ENCODE measurements around the gene QRICH2.

The QRICH2 gene

GRCh38 chr17:76278952-76279741 lies 28.9 kb downstream of the QRICH2 start:
- no peaks in the 10 kb centered on the region for H3K27me3 ChIP-seq (replicated peaks; ENCODE audit: control insufficient read depth, insufficient read depth, low read length)
- H3K36me3 ChIP-seq (ENCODE audit: control insufficient read depth, insufficient read depth, low read length), result no peaks in the 10 kb centered on the region
- peak; percentile 96 for TF ChIP-seq CTCF (IDR thresholded peaks at IDR 0.05; ENCODE audit: insufficient read depth, low read length, poor library complexity, severe bottlenecking)
- H3K4me3 ChIP-seq (replicated peaks; ENCODE audit: low read depth, low read length), result no peak overlapping the region
- peak; percentile 70 for DNase-seq (ENCODE audit: extremely low read depth, insufficient read length)

- H3K4me3 ChIP-seq (replicated peaks; ENCODE audit: low read depth, low read length), result no peak overlapping the region
- DNase-seq (ENCODE audit: extremely low read depth, insufficient read length), result no peak
- H3K27me3 ChIP-seq (replicated peaks; ENCODE audit: control insufficient read depth, insufficient read depth, low read length), result no peaks in the 10 kb centered on the region
- no peaks in the 10 kb centered on the region for H3K36me3 ChIP-seq (ENCODE audit: control insufficient read depth, insufficient read depth, low read length)
- no peak for TF ChIP-seq CTCF (IDR thresholded peaks at IDR 0.05; ENCODE audit: insufficient read depth, low read length, poor library complexity, severe bottlenecking)
These were observed 29.7 kb downstream of the QRICH2 start for GRCh38 chr17:76278268-76278908.

GRCh38 chr17:76277300-76278267 lies 30.5 kb downstream of the QRICH2 start:
- no peak for DNase-seq (ENCODE audit: extremely low read depth, insufficient read length)
- Histone ChIP-seq H3K27me3 (replicated peaks; ENCODE audit: control insufficient read depth, insufficient read depth, low read length) (no peaks in the 10 kb centered on the region), H3K4me3 (replicated peaks; ENCODE audit: low read depth, low read length) (no peak overlapping the region), H3K36me3 (ENCODE audit: control insufficient read depth, insufficient read depth, low read length) (no peaks in the 10 kb centered on the region)
- TF ChIP-seq CTCF (IDR thresholded peaks at IDR 0.05; ENCODE audit: insufficient read depth, low read length, poor library complexity, severe bottlenecking), result no peak

GRCh38 chr17:76276461-76277299 lies 31.4 kb downstream of the QRICH2 start:
- DNase-seq (ENCODE audit: extremely low read depth, insufficient read length), result no peak
- no peaks in the 10 kb centered on the region for H3K27me3 ChIP-seq (replicated peaks; ENCODE audit: control insufficient read depth, insufficient read depth, low read length)
- no peak overlapping the region for H3K4me3 ChIP-seq (replicated peaks; ENCODE audit: low read depth, low read length)
- no peaks in the 10 kb centered on the region for H3K36me3 ChIP-seq (ENCODE audit: control insufficient read depth, insufficient read depth, low read length)
- TF ChIP-seq CTCF (IDR thresholded peaks at IDR 0.05; ENCODE audit: insufficient read depth, low read length, poor library complexity, severe bottlenecking), result no peak

GRCh38 chr17:76276069-76276431 lies 32.0 kb downstream of the QRICH2 start:
- DNase-seq (ENCODE audit: extremely low read depth, insufficient read length), result no peak
- H3K36me3 ChIP-seq (ENCODE audit: control insufficient read depth, insufficient read depth, low read length), result no peaks in the 10 kb centered on the region
- TF ChIP-seq CTCF (IDR thresholded peaks at IDR 0.05; ENCODE audit: insufficient read depth, low read length, poor library complexity, severe bottlenecking), result no peak
- H3K4me3 ChIP-seq (replicated peaks; ENCODE audit: low read depth, low read length), result no peak overlapping the region
- no peaks in the 10 kb centered on the region for H3K27me3 ChIP-seq (replicated peaks; ENCODE audit: control insufficient read depth, insufficient read depth, low read length)

All from GM06990 (cell line).